Chondrocyte (in vitro differentiated cells): ENCODE data around the gene ANO9. TPM values are rescaled to one million over a fixed set of nuclear protein-coding genes. Genes with fewer than 3 reads are reported as not detected.

ENCODE experiments used
- DNase-seq: peaks from one replicate; pipeline ENCODE4 v3.0.0; 2021; ENCODE audit warnings: mixed read lengths, low spot score
- H3K27ac Mint-ChIP-seq: one replicate; pipeline ENCODE4 v1.8.0; 2021; ENCODE audit warnings: mild to moderate bottlenecking, moderate library complexity, mixed read lengths; ENCODE audit not compliant: unreplicated experiment
- H3K27me3 Mint-ChIP-seq: 2 replicates; pipeline ENCODE4 v1.8.0; 2021; ENCODE audit warnings: low read depth, mixed read lengths
- H3K36me3 Mint-ChIP-seq: 2 replicates; pipeline ENCODE4 v1.8.0; 2021; ENCODE audit warnings: low read depth, mixed read lengths
- H3K4me1 Mint-ChIP-seq: 2 replicates; pipeline ENCODE4 v1.8.0; 2021; ENCODE audit warnings: low read depth, mild to moderate bottlenecking, mixed read lengths
- H3K4me3 Mint-ChIP-seq: one replicate; pipeline ENCODE4 v1.8.0; 2021; ENCODE audit warnings: mild to moderate bottlenecking, moderate library complexity, mixed read lengths; ENCODE audit not compliant: unreplicated experiment
- H3K9me3 Mint-ChIP-seq: 2 replicates; pipeline ENCODE4 v1.8.0; 2021; ENCODE audit warnings: low read depth, mixed read lengths
- CTCF ChIP-seq: fragments of 200-600 bp; sonication (generic); IDR thresholded peaks from 2 replicates; pipeline ENCODE4 v1.5.0; 2021; ENCODE audit warnings: antibody characterized with exemption, mild to moderate bottlenecking, moderate library complexity
- total RNA-seq: library from RNA; stranded (reverse); gene quantifications from 3 replicates; pipeline ENCODE4 v1.2.1, GENCODE V29; 2021

Gene ANO9
- total RNA-seq, 1 donor from 2014 or later, result not detected

GRCh38 chr11:486189-486588 lies 44.4 kb upstream of the ANO9 start:
- TF ChIP-seq CTCF, result no peak
- Mint-ChIP-seq H3K36me3 (peaks cover 5% of the 10 kb centered on the region), H3K4me1 (no peaks in the 10 kb centered on the region)

GRCh38 chr11:484616-485015 lies 42.8 kb upstream of the ANO9 start:
- no peak overlapping the region for H3K4me3 Mint-ChIP-seq
- no peaks in the 10 kb centered on the region for H3K4me1 Mint-ChIP-seq
- no peak for TF ChIP-seq CTCF
- DNase-seq, result no peak
- H3K27me3 Mint-ChIP-seq, result no peaks in the 10 kb centered on the region
- peaks cover 3% of the 10 kb centered on the region for H3K9me3 Mint-ChIP-seq
- H3K36me3 Mint-ChIP-seq, result peaks cover 4% of the 10 kb centered on the region
- no peak overlapping the region for H3K27ac Mint-ChIP-seq

More at GRCh38 chr11:486189-486588, 44.4 kb upstream of the ANO9 start:
- no peak overlapping the region for H3K4me3 Mint-ChIP-seq
- peaks cover 3% of the 10 kb centered on the region for H3K9me3 Mint-ChIP-seq
- no peak overlapping the region for H3K27ac Mint-ChIP-seq
- no peak for DNase-seq
- no peaks in the 10 kb centered on the region for H3K27me3 Mint-ChIP-seq

- TF ChIP-seq CTCF, result no peak
- peaks cover 4% of the 10 kb centered on the region for H3K36me3 Mint-ChIP-seq
- H3K27ac Mint-ChIP-seq, result no peak overlapping the region
- no peak overlapping the region for H3K4me3 Mint-ChIP-seq
- peaks cover 3% of the 10 kb centered on the region for H3K9me3 Mint-ChIP-seq
- H3K27me3 Mint-ChIP-seq, result no peaks in the 10 kb centered on the region
- no peak for DNase-seq
- H3K4me1 Mint-ChIP-seq, result no peaks in the 10 kb centered on the region
These were observed 37.5 kb upstream of the ANO9 start for GRCh38 chr11:479311-479710.

GRCh38 chr11:477052-477715 lies 35.4 kb upstream of the ANO9 start:
- no peak overlapping the region for H3K27ac Mint-ChIP-seq
- TF ChIP-seq CTCF, result no peak
- H3K36me3 Mint-ChIP-seq, result peaks cover 2% of the 10 kb centered on the region
- no peaks in the 10 kb centered on the region for H3K27me3 Mint-ChIP-seq
- DNase-seq, result no peak
- H3K4me1 Mint-ChIP-seq, result no peaks in the 10 kb centered on the region
- no peaks in the 10 kb centered on the region for H3K9me3 Mint-ChIP-seq
- H3K4me3 Mint-ChIP-seq, result no peak overlapping the region

GRCh38 chr11:476416-476815 lies 34.6 kb upstream of the ANO9 start:
- TF ChIP-seq CTCF, result no peak
- Mint-ChIP-seq H3K4me1 (no peaks in the 10 kb centered on the region), H3K4me3 (no peak overlapping the region), H3K27me3 (no peaks in the 10 kb centered on the region), H3K27ac (no peak overlapping the region), H3K9me3 (no peaks in the 10 kb centered on the region), H3K36me3 (peaks cover under 1% of the 10 kb centered on the region)
- no peak for DNase-seq
